ENCODE results near the gene TBX2.

GRCh38 chr17:61379457-61380216 lies 20.0 kb upstream of the TBX2 start:
- no peak for TF ChIP-seq CTCF (conservative IDR thresholded peaks at IDR 0.05; ENCODE audit: low read depth, low read length)
- no peak for TF ChIP-seq POLR2A (IDR thresholded peaks at IDR 0.05; ENCODE audit: low read depth, low read length)
- no peak for TF ChIP-seq ELK1 (IDR thresholded peaks at IDR 0.05; ENCODE audit: borderline replicate concordance, low read depth, low read length)
- no peak for TF ChIP-seq RCOR1 (IDR thresholded peaks at IDR 0.05; ENCODE audit: insufficient replicate concordance, low read length)
